Keratinocyte (primary cell): ENCODE results near the gene IER5. TPM values are rescaled to one million over a fixed set of nuclear protein-coding genes. Genes with fewer than 3 reads are reported as not detected.

ENCODE experiments used
- DNase-seq: peaks from one replicate; pipeline ENCODE4 v3.0.0-alpha.2; 2011; ENCODE audit warnings: low read depth, missing footprints, low spot score
- FAIRE-seq: peaks from 2 replicates; lab custom pipeline; 2011; peaks lifted over from hg19 to GRCh38; lab: Jason Lieb, UNC
- H2AFZ ChIP-seq: 2 replicates; pipeline ENCODE4 v1.6.0; 2012; ENCODE audit warnings: low read length, control low read depth, inconsistent platforms; ENCODE audit not compliant: control insufficient read depth
- H3K27ac ChIP-seq: 2 replicates; pipeline ENCODE4 v1.5.1; 2011; ENCODE audit warnings: low read length; ENCODE audit not compliant: control insufficient read depth, insufficient read depth
- H3K27me3 ChIP-seq: 3 replicates; pipeline ENCODE4 v1.6.0; 2011; ENCODE audit warnings: low read length; ENCODE audit not compliant: control insufficient read depth, insufficient read depth; ENCODE audit errors: extremely low read depth
- H3K36me3 ChIP-seq, 2 experiments: 2 replicates in 1 of 2; 3 replicates in 1 of 2; pipeline ENCODE4 v1.5.1; 2011; ENCODE audit warnings: low read length in 2 of 2, mild to moderate bottlenecking in 1 of 2; ENCODE audit not compliant: control insufficient read depth in 2 of 2, insufficient read depth in 2 of 2; ENCODE audit errors: extremely low read depth in 1 of 2
- H3K4me1 ChIP-seq: 3 replicates; pipeline ENCODE4 v1.5.1; 2011; ENCODE audit warnings: low read length; ENCODE audit not compliant: control insufficient read depth, insufficient read depth; ENCODE audit errors: extremely low read depth
- H3K4me2 ChIP-seq: 3 replicates; pipeline ENCODE4 v1.6.0; 2011; ENCODE audit warnings: low read depth, low read length; ENCODE audit not compliant: control insufficient read depth, insufficient read depth; ENCODE audit errors: extremely low read depth
- H3K4me3 ChIP-seq, 3 experiments: fragments of 200-600 bp in 1 of 3; sonication (generic) in 1 of 3; 2 replicates in 2 of 3; 3 replicates in 1 of 3; pipeline ENCODE4 v1.5.1; 2011 to 2016; ENCODE audit warnings: low read length in 3 of 3, mild to moderate bottlenecking in 3 of 3, control low read depth in 2 of 3, inconsistent platforms in 1 of 3, low read depth in 1 of 3, mixed read lengths in 1 of 3, mixed run types in 1 of 3, moderate library complexity in 1 of 3; ENCODE audit not compliant: control insufficient read depth in 2 of 3, insufficient read depth in 2 of 3; ENCODE audit errors: extremely low read depth in 1 of 3
- H3K79me2 ChIP-seq: 2 replicates; pipeline ENCODE4 v1.6.0; 2012; ENCODE audit warnings: low read length; ENCODE audit not compliant: control insufficient read depth, insufficient read depth
- H3K9ac ChIP-seq: 3 replicates; pipeline ENCODE4 v1.6.0; 2011; ENCODE audit warnings: low read length; ENCODE audit not compliant: control insufficient read depth, insufficient read depth; ENCODE audit errors: extremely low read depth
- H3K9me1 ChIP-seq: 3 replicates; pipeline ENCODE4 v1.6.0; 2011; ENCODE audit warnings: low read length; ENCODE audit not compliant: control insufficient read depth, insufficient read depth; ENCODE audit errors: extremely low read depth
- H3K9me3 ChIP-seq: 2 replicates; pipeline ENCODE4 v1.5.1; 2012; ENCODE audit warnings: low read depth, low read length; ENCODE audit not compliant: control insufficient read depth
- H4K20me1 ChIP-seq: 3 replicates; pipeline ENCODE4 v1.6.0; 2011; ENCODE audit warnings: low read length; ENCODE audit not compliant: control insufficient read depth, insufficient read depth; ENCODE audit errors: extremely low read depth
- EZH2 ChIP-seq: IDR thresholded peaks from one replicate; pipeline ENCODE4 v1.6.1; 2012; ENCODE audit warnings: inconsistent platforms, mild to moderate bottlenecking, low read length, moderate library complexity
- dilution Hi-C: fragments of 300-500 bp; cut with MboI; formaldehyde crosslinking; loops from one replicate; pipeline ENCODE4 v1.7.0; 2020; ENCODE audit warnings: low sequenced_read_pairs; ENCODE audit not compliant: extremely low pct_ligation_motif_present
- polyA plus RNA-seq, 5 experiments: library from polyadenylated mRNA; depleted of rRNA in 3 of 5; stranded (reverse) in 3 of 5; stranded (forward) in 1 of 5; unstranded in 1 of 5; fragments of >200 nt; gene quantifications; 1 replicate in 1 of 5; 2 replicates in 3 of 5; 3 replicates in 1 of 5; pipeline versions ENCODE4 v1.2.1 to v1.2.3, GENCODE V29; 2011 to 2012; ENCODE audit warnings: missing spikeins in 2 of 5, low read depth in 1 of 5, low replicate concordance in 1 of 5
- TF ChIP-seq, protein P1 (sequence below), 3 experiments: IDR thresholded peaks in 1 of 3; conservative IDR thresholded peaks in 1 of 3; optimal IDR thresholded peaks in 1 of 3; 2 replicates in 2 of 3; 3 replicates in 1 of 3; pipeline versions ENCODE3 to v1.5.1; 2011; ENCODE audit warnings: low read length in 3 of 3, mild to moderate bottlenecking in 3 of 3, moderate library complexity in 2 of 3, control low read depth in 1 of 3, inconsistent platforms in 1 of 3; ENCODE audit not compliant: insufficient read depth in 2 of 3; ENCODE audit errors: extremely low read depth in 1 of 3

The IER5 gene
- polyA plus RNA-seq, 1 donor (not counting 4 experiments of a cell fraction or from before 2014, with no cell fraction given): 22.5 TPM

DNA sequence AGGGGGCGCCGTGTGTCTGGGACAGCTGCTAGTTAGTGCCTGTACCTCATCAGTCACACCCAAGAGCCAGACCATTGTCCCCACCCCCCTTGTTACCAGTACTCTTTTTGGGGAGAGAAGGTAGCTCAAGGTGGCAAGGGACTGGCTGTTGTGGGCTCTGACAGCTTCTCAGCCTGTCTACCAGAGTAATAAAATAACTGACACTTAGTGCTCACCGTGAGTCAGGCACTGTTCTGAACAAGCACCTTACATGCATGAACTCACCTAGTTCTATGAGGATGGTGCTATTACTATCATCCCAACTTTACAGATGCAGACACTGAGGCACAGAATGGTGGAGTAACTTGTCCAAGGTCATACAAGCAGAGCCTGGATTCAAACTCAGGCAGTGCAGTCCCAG lies 34.7 kb downstream of the IER5 start:
- Histone ChIP-seq H3K9ac (no peak overlapping the region), H3K4me3 (no peak overlapping the region), H3K36me3 (no peaks in the 10 kb centered on the region), H3K9me1 (no peaks in the 10 kb centered on the region), H3K79me2 (no peaks in the 10 kb centered on the region), H2AFZ (no peak overlapping the region), H3K27ac (no peak overlapping the region), H3K4me2 (no peak overlapping the region), H3K4me1 (peaks cover 29% of the 10 kb centered on the region), H3K9me3 (peaks cover 3% of the 10 kb centered on the region), H3K27me3 (no peaks in the 10 kb centered on the region), H4K20me1 (no peaks in the 10 kb centered on the region)
- TF ChIP-seq EZH2: no peak
- dilution Hi-C loops: no loop called here
- FAIRE-seq (no peak), DNase-seq (no peak)

DNA sequence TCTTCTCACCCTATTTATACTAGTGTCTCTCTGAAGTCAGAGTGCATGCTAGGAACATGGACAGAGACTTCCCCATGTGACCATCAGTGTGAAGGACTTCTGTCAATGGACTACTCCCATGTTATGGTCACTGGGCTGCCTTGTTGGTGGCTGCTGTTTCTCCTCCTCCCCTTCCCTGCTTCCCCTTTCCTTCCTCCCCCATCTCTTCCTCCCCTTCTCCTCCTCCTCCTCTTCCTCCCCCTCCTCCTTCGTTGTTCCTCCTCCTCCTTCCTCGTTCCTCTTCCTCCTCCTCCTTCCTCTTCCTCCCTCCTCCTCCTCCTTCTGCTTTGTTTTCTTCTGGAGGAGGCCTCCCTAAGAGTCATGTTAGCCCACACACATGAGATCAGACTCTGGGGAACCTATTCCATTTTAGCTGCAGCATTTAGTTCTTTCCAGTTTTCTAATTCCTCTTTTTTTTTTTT lies 35.8 kb downstream of the IER5 start:
- H3K79me2 ChIP-seq: no peaks in the 10 kb centered on the region
- H3K9me1 ChIP-seq: no peaks in the 10 kb centered on the region
- H3K4me2 ChIP-seq: no peak overlapping the region
- H3K9me3 ChIP-seq: no peaks in the 10 kb centered on the region
- FAIRE-seq (no peak), DNase-seq (no peak)
- no peak for TF ChIP-seq EZH2
- TF ChIP-seq, protein P1, sequence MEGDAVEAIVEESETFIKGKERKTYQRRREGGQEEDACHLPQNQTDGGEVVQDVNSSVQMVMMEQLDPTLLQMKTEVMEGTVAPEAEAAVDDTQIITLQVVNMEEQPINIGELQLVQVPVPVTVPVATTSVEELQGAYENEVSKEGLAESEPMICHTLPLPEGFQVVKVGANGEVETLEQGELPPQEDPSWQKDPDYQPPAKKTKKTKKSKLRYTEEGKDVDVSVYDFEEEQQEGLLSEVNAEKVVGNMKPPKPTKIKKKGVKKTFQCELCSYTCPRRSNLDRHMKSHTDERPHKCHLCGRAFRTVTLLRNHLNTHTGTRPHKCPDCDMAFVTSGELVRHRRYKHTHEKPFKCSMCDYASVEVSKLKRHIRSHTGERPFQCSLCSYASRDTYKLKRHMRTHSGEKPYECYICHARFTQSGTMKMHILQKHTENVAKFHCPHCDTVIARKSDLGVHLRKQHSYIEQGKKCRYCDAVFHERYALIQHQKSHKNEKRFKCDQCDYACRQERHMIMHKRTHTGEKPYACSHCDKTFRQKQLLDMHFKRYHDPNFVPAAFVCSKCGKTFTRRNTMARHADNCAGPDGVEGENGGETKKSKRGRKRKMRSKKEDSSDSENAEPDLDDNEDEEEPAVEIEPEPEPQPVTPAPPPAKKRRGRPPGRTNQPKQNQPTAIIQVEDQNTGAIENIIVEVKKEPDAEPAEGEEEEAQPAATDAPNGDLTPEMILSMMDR (optimal IDR thresholded peaks at IDR 0.05 in 1 of 3, IDR thresholded peaks at IDR 0.05 in 1 of 3, conservative IDR thresholded peaks at IDR 0.05 in 1 of 3; ENCODE audit: extremely low read depth in 1 of 3, insufficient read depth in 2 of 3, low read length in 3 of 3): no peak
- no peaks in the 10 kb centered on the region for H3K36me3 ChIP-seq
- no peaks in the 10 kb centered on the region for H4K20me1 ChIP-seq
- H3K4me3 ChIP-seq: no peak overlapping the region
- no peak overlapping the region for H3K9ac ChIP-seq
- H2AFZ ChIP-seq: no peak overlapping the region
- no peaks in the 10 kb centered on the region for H3K27me3 ChIP-seq
- dilution Hi-C loops: no loop called here
- H3K27ac ChIP-seq: no peak overlapping the region
- peaks cover 23% of the 10 kb centered on the region for H3K4me1 ChIP-seq

DNA sequence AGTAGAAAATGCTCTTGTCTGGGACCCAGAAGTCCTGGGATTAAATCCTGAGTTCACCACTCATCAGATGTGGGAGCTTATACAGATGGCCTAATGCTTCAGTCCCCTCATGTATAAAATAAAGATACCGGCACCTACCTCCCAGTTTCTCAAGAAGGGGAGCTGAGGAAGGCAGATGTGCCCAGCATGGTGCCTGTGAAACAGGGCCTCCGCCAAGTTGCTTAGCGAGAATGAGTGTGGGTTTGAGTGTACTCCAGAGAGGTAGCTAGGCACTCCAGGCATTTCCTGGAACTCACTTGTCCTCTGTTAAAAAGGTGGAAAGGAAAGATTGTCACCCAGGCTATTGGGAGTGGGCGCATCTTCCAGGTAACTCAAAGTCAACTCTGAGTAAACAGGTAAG lies 37.8 kb downstream of the IER5 start:
- Histone ChIP-seq H3K27ac (no peak overlapping the region), H3K36me3 (no peaks in the 10 kb centered on the region), H2AFZ (no peak overlapping the region), H3K4me1 (peaks cover 10% of the 10 kb centered on the region), H3K9ac (no peak overlapping the region), H3K4me2 (no peak overlapping the region), H3K4me3 (no peak overlapping the region), H4K20me1 (no peaks in the 10 kb centered on the region), H3K79me2 (no peaks in the 10 kb centered on the region), H3K9me3 (no peaks in the 10 kb centered on the region), H3K9me1 (no peaks in the 10 kb centered on the region), H3K27me3 (no peaks in the 10 kb centered on the region)
- DNase-seq (no peak), FAIRE-seq (no peak)
- dilution Hi-C loops: no loop called here
- TF ChIP-seq EZH2: no peak
- TF ChIP-seq, protein P1 (optimal IDR thresholded peaks at IDR 0.05 in 1 of 3, IDR thresholded peaks at IDR 0.05 in 1 of 3, conservative IDR thresholded peaks at IDR 0.05 in 1 of 3; ENCODE audit: extremely low read depth in 1 of 3, insufficient read depth in 2 of 3, low read length in 3 of 3): no peak
